Measurements from ENCODE around the gene MICAL3.

Gene MICAL3

DNA sequence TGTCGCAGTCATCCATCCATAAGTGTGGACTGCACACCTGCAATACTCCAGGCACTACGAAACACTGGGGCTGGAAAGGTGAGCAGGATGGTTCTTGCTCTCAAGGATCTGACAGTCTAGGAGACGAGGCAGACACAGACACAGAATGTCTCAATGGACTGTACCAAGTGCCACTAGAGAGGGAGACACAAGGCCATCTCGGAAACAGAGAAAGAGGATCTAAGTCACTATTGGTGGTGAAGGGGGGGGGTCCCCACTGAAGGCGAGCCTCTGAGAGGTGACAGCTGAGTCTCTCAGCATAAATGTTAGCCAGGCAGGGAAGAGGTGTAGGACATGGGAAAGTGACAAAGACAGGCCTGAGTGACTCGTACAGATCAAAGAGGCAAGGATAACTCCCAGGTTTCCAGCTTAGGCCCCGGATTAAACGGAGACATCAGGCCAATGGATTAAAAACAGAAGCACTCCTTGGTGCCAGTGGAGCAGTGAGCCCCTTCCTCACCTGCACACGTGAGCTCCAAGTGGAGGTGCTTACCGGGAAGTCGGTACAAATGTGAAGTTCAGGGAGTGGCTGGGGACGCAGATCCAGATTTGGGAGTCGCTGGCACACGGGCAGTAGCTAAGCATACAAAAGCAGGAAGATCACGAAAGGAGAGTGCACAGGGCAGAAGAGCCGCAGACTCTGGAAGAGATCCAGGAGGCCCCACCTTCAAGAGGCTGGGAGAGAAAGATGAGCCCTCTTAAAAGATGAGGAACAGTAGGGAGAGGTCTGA is 117.2 kb downstream of the MICAL3 start:
- DNase-seq: no peak

DNA sequence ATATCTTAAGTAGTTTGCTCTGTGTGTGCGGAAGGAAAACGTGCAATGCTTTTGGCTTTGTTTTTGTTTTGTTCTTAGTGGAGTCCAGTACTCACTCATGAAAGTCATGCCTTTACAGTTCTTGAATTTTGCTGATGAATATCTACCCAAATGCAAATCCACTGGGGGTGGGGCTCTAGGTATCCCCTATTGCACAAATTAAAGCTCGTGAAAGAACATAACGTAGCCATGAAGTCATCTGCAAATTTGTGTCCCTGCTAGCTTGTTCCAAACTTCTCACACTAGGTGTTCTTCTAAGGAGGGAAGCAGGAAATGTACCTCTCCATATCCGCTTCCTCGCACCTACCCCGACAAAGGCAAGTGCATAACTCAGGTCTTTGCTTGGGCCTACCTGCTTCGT is 118.9 kb downstream of the MICAL3 start:
- no peak for DNase-seq

- no peak for DNase-seq
Measured at GRCh38 chr22:17903564-17904295, 120.6 kb downstream of the MICAL3 start.

DNA sequence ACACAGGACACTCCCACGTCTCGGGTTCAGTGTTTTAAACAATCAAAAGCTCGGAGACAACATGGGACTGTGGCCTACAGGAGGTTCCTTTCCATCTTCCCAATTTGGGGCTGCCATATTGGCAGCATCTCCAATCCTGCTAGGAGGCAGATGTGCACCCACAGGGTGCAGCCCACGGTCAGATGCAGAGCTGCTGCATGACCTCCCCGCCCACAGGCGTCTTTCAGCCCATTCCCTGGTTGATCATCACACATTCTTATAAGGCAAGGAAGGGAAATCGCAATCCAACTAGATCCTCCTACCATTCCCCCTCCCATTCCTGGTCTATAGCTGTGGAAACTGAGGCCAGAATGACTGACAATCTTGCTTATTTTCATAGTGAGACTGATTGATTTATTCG is 121.4 kb downstream of the MICAL3 start:
- DNase-seq: no peak

DNA sequence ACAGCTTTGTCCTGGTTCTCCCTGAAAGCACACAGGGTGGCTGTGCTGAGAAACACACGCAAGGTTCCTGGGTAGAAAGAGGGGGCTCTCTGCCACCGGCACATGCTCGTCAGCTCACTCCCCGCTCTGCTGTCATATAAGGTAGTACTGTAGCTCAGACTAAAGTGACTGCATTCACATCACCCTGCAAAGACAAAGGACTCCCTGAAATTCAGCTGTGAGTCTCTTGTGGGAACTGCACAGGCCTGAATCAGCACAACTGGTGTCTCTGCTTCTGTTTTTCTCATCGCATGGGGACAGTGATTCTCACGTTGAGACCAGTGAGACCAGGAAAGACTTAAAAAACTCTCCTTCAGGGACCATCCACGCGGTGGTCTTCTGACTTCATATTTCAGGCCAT is 126.0 kb downstream of the MICAL3 start:
- DNase-seq: no peak

DNA sequence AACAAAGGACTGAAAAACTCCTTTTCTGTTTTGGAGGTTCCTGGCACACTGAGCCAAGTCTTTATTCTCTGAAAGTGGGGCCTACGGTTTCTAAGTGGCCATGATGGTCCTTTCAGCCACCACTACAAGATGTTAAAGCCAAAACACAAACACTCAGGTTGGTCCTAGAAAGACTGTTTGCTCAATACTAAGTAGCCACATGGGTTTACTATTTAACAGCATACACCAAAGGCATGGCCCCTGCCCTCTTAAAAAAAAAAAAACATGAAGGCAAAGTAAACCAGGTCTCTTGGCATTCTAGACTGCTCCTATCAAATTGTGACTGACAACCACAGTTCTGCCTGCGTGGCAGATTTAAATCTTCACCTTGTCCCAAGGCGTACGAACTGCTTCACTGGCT is 126.5 kb downstream of the MICAL3 start:
- no peak for DNase-seq

DNA sequence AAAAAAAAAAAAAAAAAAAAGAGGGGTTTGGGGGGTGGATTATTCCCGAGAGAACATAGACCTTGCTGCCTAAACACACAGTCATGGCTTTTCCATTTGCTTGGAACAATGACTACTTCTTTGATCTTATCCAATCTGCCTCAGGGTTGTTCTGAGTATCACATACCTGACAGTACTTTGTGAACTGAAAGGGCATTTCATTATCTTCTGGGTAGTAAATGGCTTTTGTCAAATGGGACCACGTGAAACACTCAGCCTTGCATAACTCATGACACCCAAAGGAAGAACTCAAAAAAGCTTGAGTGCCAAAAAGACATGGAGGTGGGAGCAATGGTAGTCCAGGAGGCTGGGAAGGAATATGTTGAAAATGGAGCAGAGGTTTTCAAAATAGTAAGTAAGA is 126.9 kb downstream of the MICAL3 start:
- no peak for DNase-seq

GRCh38 chr22:17896586-17896985 is 127.8 kb downstream of the MICAL3 start:
- DNase-seq: no peak

DNA sequence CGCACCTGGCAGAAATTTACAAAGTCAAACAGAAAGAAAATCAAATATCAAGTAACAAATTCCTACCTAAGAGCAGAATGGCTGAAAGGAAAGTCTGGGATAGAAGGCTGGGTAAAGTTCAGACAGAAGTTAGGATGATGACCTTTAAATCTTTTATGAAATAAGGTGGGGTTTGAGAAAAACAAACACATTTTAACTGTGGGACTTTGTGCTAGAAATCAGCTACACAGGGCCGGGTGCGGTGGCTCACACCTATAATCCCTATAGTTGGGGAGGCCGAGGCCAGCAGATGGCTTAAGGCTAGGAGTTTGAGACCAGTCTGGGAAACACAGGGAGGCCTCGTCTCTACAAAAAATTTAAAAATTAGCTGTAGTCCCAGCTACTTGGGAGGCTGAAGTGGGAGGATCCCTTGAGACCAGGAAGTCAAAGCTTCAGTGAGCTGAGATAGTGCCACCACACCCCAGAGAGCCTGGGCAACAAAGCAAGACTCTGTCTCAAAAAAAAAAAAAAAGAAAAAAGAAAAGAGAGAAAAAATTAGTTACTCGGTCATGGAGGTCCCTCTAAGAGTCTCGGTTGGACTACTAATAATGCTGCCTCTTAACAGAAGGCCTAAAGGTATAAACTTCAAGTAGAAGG is 130.3 kb downstream of the MICAL3 start:
- DNase-seq: no peak

DNA sequence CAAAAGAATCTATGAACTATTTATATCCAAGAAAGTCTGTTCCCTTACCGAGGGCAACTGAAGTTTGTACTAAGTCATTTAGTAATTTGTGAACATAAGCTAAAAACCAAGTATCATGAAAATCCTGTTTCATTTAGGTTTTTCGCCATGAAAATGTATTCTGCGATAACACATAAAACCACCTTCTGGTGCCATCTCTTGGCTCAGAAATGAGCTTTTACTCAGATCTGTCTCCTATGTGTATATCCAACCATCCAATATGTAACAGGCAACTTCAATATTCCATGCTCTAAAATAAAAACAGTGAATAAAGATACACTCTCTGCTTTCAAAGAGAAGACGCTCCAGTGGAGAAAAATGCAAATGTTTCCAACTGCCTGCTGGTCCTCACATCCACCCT is 132.0 kb downstream of the MICAL3 start:
- no peak for DNase-seq

DNA sequence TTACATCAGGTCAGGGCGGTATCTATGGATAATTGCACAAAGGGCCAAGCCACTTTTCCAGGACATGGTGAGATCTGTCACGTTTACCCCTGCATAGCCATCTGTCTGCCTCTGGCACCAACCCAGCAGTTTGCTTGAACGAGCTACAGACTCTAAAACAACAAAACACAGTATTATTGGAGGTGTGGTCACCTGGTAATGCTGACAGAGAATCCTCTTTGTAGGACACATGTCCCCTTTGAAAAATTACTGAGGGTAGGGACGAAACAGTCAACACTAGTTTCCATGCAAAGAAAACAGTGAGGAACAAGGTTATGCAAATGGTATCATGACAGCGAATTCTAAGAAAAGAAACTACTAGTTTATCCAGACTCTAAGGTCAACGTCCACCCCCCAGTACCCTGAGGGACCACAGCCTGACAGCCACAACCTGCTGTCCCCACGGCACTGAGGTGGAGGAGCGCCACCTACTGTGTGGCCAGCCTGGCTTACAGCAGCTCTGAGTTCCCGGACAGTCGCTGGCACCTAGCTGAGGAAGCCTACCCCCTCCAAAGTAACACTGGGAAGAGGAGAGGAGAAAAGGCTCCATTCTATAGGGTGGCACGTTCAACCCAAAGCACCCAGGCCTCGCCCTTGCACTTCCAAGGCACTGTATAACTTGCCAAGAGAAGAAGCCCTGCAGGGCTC is 132.7 kb downstream of the MICAL3 start:
- DNase-seq: no peak

DNA sequence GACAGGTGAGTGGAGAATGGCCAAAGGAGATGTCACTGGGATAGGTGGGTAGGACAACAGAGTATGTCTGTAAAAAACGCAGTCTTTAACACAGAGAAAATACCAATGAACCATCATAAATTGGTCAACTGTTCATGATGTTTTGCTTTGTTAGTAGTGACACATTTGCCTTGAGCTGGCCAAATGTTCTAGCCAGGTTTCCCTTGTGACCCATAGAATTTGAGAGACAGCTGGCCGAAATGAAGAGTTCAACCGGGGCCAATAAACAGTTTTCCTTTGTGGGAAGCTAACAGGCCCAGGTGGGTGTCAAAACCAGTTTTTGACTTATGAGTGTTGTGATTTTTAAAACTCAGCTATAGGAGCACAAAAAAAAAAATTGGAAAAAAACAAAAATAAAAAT is 133.5 kb downstream of the MICAL3 start:
- DNase-seq: no peak

- no peak for DNase-seq
Measured at GRCh38 chr22:17890245-17890671, 134.1 kb downstream of the MICAL3 start.

- DNase-seq: no peak
Measured at GRCh38 chr22:17888855-17889254, 135.5 kb downstream of the MICAL3 start.

- no peak for DNase-seq
Measured at GRCh38 chr22:17888439-17888838, 135.9 kb downstream of the MICAL3 start.

DNA sequence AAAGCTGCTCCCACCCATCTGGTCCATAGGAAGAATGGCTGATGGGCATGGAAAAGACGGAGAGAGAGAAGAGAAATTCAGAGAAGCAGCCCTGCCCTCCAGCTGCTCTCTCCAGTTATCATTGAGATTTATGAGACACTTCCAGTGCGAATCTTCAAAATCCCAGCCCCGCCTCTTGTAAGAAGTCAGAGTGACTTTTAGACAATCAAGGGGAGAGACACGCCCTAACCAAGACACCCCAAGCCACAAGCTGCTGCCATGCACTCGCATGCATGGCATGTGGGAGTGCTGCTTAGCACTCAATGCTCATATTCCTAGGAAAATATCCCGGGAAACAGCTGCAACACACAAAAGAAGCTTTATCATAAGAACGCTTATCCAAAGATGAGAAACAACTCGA is 139.5 kb downstream of the MICAL3 start:
- DNase-seq: no peak

DNA sequence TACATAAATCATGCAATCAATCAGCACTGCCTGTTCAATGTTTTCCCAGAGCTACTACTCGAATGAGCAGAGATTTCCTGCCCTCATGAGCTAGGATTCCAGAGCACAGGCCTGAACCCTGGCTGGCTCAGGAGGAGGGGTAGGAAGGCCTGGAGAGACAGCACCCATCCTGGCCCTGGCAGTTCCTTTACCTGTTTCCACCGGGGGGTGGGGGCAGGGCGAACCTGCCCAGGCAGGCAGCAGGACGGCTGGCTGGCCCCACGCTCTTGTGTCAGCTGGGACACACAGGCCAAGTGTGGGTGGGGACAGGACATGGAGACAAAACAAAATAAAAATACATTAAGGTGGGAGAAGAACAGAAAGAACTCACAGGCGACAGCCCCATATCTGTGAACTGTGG is 140.3 kb downstream of the MICAL3 start:
- DNase-seq: no peak

GRCh38 chr22:17883356-17883755 is 141.0 kb downstream of the MICAL3 start:
- DNase-seq: no peak

DNA sequence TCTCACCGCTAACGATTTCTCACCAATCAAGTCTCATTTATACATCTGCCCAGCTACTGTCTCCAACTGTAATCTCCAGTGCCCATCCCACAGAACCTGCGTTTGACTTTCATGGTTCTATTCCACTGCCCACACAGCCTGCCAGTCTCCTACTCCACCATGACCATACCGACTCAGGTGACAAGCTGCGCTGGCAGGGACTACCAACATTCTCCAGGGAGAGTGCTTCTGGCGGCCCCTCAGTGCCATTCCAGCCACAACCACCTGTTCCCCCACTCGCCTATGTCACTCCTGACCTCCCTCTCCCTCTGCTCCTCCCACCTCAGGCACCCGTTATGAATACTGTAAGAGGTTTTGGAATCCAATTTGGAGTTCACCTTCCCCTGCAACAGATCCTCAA is 141.6 kb downstream of the MICAL3 start:
- DNase-seq: no peak

DNA sequence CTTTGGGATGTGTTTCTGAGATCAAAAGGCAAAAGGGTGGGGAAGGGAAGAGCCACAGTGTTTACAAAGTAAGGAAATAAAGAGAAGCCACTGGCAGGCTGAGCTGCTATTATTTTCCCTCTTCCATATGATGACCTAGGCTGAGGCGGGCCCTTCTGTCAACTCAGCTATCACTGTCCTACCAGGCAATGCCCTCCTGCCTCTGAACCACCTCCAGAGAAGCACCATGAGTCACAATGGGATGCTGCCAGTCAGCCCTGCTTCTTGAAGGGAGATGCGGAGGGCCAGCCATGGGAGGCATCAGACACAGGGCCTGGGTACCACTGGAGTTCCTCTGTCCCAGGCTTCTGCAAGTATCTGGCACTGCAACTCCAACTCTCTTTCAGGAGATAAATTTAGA is 142.2 kb downstream of the MICAL3 start:
- DNase-seq: no peak

DNA sequence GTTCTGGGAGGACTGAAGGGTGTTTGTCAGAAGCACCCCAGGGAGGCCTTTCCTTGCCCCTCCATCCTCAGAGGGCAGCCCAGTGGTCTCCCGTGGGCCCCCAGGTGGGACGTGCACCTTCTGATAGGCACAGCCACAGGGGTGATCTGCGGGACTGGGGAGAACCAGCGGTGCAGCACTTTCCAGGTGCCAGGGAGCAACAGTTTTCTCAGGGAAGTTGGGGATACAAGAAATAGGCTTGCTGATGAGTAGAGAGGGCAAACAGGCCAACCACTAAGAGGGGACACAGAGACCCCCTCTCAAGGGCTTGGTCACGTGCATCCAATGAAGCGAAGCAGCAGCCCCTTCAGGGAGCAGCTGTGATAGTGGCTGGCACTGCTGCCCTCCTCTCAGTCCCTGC is 143.0 kb downstream of the MICAL3 start:
- DNase-seq: no peak

DNA sequence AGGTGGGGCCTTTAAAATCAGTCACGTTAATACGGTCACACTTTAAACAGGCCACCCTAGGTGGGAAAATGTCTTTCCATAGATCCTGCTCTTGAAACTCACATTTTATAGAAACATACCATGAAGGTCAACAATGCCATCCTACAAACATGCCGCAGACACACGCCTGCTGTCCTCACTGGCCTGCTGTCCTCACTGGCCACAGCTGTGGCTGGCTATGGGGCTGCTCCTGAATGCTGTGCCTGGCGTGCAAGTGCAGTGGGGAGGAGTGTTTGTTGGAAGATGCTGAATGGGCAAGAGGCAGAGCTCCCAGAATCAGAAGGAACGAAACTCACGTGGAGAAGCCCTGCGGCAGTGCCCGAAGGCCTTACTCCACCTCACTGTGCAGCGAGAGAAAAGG is 143.9 kb downstream of the MICAL3 start:
- no peak for DNase-seq

DNA sequence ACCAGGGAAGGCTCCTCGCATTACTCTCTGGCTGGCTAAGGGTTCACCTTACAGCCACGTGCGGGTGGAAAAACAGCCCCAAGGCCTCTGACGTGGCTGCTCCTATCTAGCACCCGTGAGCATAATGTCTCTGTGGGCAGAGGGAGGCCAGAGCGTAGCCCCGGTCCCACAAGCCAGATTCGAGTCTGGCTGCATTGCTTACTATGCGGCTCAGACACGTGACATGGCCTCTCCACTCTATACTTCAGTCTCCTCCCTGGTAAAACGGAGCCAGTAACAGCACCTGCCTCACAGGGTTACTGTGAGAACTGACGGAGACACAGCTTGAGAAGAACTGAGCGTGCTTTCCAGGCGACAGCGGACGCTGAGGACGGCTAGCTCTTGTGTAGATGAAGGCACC is 144.3 kb downstream of the MICAL3 start:
- no peak for DNase-seq

All from central memory CD4-positive, alpha-beta T cell (primary cell).